Panc1 (cell line): ENCODE data around the gene MOV10. TPM values are rescaled to one million over a fixed set of nuclear protein-coding genes. Genes with fewer than 3 reads are reported as not detected.

ENCODE experiments used
- ATAC-seq: fragments of 200-7000 bp; cut with Tn5 transposase; 2 replicates; pipeline ENCODE4 v1.9.1; 2020; ENCODE audit warnings: mild to moderate bottlenecking, moderate library complexity
- BruUV-seq: library from RNA; stranded (reverse); fragments of 400-500 nt; replicated peaks from 2 replicates; lab custom pipeline; 2021; lab: Mats Ljungman, UMichigan
- CTCF ChIA-PET: fragments of 300-600 bp; sonication (Branson Sonifier 250); formaldehyde crosslinking; loops from one replicate; lab custom pipeline; 2022; ENCODE audit warnings: antibody characterized with exemption; lab: Charles Lee
- POLR2A ChIA-PET: fragments of 300-600 bp; sonication (Branson Sonifier 250); formaldehyde crosslinking; loops from one replicate; lab custom pipeline; 2022; ENCODE audit warnings: antibody characterized with exemption; lab: Charles Lee
- DNase-seq: peaks from one replicate; pipeline ENCODE4 v3.0.0-alpha.2; 2010; ENCODE audit warnings: low read depth, low spot score
- H3K27ac ChIP-seq: 2 replicates; pipeline ENCODE4 v1.5.1; 2011; ENCODE audit warnings: mild to moderate bottlenecking, low read length, inconsistent platforms
- H3K27me3 ChIP-seq: fragments of 200-500 bp; sonication (Bioruptor generic); 2 replicates; pipeline ENCODE4 v1.6.0; 2014; ENCODE audit warnings: low read length, inconsistent platforms; ENCODE audit not compliant: control insufficient read depth, insufficient read depth
- H3K36me3 ChIP-seq: fragments of 200-500 bp; sonication (Bioruptor generic); 2 replicates; pipeline ENCODE4 v1.5.1; 2014; ENCODE audit warnings: inconsistent platforms, mild to moderate bottlenecking, low read length, moderate library complexity; ENCODE audit not compliant: control insufficient read depth, insufficient read depth
- H3K4me1 ChIP-seq: 2 replicates; pipeline ENCODE4 v1.5.1; 2011; ENCODE audit warnings: inconsistent platforms, mild to moderate bottlenecking, low read length, moderate library complexity; ENCODE audit not compliant: control insufficient read depth, insufficient read depth
- H3K4me3 ChIP-seq, 2 experiments: 2 replicates each; pipeline ENCODE4 v1.5.1; 2011 to 2012; ENCODE audit warnings: low read depth in 2 of 2, low read length in 2 of 2, mild to moderate bottlenecking in 2 of 2, inconsistent platforms in 1 of 2, moderate library complexity in 1 of 2
- H3K9me3 ChIP-seq: fragments of 200-500 bp; sonication (Bioruptor generic); 2 replicates; pipeline ENCODE4 v1.5.1; 2014; ENCODE audit warnings: low read depth, mild to moderate bottlenecking, inconsistent platforms, low read length, moderate library complexity; ENCODE audit not compliant: control insufficient read depth, insufficient read depth
- POLR2AphosphoS5 ChIP-seq: IDR thresholded peaks from 2 replicates; pipeline ENCODE4 v1.6.1; 2012; ENCODE audit warnings: mild to moderate bottlenecking, low read depth, low read length, moderate library complexity
- SIN3A ChIP-seq: IDR thresholded peaks from 2 replicates; pipeline ENCODE4 v1.6.1; 2012; ENCODE audit warnings: low read depth, mild to moderate bottlenecking, low read length, moderate library complexity, borderline replicate concordance; ENCODE audit not compliant: insufficient read depth
- TCF7L2 ChIP-seq: IDR thresholded peaks from 2 replicates; pipeline ENCODE4 v1.6.1; 2011; ENCODE audit warnings: mild to moderate bottlenecking, low read depth, low read length, inconsistent platforms
- in situ Hi-C: cut with HindIII; loops from 2 replicates; pipeline ENCODE4 v1.10.0; 2016; ENCODE audit warnings: low sequenced_read_pairs, low pct_unique_long_range_greater_than_20kb
- intact Hi-C: fragments of 100-400 bp; cut with micrococcal nuclease; formaldehyde crosslinking; loops from one replicate; pipeline ENCODE4 v1.10.0; 2022; ENCODE audit not compliant: unreplicated experiment
- total RNA-seq: library from RNA; stranded (reverse); gene quantifications from one replicate; pipeline ENCODE4 v1.2.1, GENCODE V29; 2021; ENCODE audit not compliant: unreplicated experiment
- TF ChIP-seq, protein P1 (sequence below): fragments of 450-650 bp; IDR thresholded peaks from 2 replicates; pipeline ENCODE4 v1.5.1; 2017; ENCODE audit warnings: mild to moderate bottlenecking
- TF ChIP-seq, protein P2 (sequence below), 2 experiments: IDR thresholded peaks; 2 replicates each; pipeline ENCODE4 v1.6.1; 2011 to 2012; ENCODE audit warnings: low read depth in 2 of 2, control low read depth in 1 of 2, low read length in 1 of 2, mild to moderate bottlenecking in 1 of 2, moderate library complexity in 1 of 2; ENCODE audit not compliant: insufficient read depth in 1 of 2

Gene MOV10
- total RNA-seq, 1 experiment from 2014 or later, result 106 TPM

DNA sequence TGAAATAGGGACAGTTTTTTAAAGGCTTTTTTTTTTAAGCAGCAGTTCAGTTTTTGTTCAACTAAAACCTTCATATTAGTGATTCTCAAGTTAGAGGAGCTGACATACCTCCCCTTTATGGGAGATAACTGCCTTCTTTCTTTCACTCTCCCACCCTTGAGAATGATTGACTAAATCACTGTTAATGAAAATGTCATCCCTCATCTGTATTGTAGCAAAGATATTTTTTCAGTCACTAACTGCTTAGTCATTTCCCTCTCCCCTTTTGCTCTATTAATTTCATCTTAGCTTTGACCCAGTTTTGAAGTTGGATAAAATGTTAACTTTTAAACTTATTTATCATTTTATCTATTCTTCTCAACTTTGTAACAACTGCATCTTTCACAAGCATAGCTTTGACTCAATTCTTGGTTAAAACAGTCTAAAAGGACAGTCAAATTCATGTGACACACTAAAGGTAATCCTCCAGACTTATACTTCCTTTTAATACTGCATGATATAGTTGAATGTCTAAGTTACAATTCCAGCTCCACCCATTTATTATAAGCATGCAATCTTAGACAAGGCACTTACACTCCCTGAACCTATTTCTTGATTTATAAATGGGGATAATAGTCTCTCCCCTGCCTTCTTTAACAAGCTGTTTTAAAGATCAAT, 37.7 kb upstream of the MOV10 start:
- no peaks in the 10 kb centered on the region for H3K27me3 ChIP-seq
- H3K36me3 ChIP-seq, result no peaks in the 10 kb centered on the region; the same call in 1 of the 2 replicates
- peaks cover 38% of the 10 kb centered on the region for H3K4me1 ChIP-seq
- ChIA-PET POLR2A (no interaction called here), CTCF (no interaction called here)
- in situ Hi-C loops, result no loop called here
- peak overlapping the region; percentile 87 for H3K27ac ChIP-seq
- no peak overlapping the region for H3K4me3 ChIP-seq
- BruUV-seq, result no TSS peak
- DNase-seq, result no peak
- TF ChIP-seq, protein P1, sequence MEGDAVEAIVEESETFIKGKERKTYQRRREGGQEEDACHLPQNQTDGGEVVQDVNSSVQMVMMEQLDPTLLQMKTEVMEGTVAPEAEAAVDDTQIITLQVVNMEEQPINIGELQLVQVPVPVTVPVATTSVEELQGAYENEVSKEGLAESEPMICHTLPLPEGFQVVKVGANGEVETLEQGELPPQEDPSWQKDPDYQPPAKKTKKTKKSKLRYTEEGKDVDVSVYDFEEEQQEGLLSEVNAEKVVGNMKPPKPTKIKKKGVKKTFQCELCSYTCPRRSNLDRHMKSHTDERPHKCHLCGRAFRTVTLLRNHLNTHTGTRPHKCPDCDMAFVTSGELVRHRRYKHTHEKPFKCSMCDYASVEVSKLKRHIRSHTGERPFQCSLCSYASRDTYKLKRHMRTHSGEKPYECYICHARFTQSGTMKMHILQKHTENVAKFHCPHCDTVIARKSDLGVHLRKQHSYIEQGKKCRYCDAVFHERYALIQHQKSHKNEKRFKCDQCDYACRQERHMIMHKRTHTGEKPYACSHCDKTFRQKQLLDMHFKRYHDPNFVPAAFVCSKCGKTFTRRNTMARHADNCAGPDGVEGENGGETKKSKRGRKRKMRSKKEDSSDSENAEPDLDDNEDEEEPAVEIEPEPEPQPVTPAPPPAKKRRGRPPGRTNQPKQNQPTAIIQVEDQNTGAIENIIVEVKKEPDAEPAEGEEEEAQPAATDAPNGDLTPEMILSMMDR, result no peak
- TF ChIP-seq SIN3A, result no peak
- TF ChIP-seq POLR2AphosphoS5, result no peak
- no peak for TF ChIP-seq TCF7L2
- TF ChIP-seq, protein P2, sequence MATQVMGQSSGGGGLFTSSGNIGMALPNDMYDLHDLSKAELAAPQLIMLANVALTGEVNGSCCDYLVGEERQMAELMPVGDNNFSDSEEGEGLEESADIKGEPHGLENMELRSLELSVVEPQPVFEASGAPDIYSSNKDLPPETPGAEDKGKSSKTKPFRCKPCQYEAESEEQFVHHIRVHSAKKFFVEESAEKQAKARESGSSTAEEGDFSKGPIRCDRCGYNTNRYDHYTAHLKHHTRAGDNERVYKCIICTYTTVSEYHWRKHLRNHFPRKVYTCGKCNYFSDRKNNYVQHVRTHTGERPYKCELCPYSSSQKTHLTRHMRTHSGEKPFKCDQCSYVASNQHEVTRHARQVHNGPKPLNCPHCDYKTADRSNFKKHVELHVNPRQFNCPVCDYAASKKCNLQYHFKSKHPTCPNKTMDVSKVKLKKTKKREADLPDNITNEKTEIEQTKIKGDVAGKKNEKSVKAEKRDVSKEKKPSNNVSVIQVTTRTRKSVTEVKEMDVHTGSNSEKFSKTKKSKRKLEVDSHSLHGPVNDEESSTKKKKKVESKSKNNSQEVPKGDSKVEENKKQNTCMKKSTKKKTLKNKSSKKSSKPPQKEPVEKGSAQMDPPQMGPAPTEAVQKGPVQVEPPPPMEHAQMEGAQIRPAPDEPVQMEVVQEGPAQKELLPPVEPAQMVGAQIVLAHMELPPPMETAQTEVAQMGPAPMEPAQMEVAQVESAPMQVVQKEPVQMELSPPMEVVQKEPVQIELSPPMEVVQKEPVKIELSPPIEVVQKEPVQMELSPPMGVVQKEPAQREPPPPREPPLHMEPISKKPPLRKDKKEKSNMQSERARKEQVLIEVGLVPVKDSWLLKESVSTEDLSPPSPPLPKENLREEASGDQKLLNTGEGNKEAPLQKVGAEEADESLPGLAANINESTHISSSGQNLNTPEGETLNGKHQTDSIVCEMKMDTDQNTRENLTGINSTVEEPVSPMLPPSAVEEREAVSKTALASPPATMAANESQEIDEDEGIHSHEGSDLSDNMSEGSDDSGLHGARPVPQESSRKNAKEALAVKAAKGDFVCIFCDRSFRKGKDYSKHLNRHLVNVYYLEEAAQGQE (IDR thresholded peaks at IDR 0.05; ENCODE audit: insufficient read depth in 1 of 2, low read depth in 2 of 2, low read length in 1 of 2), result no peak
- intact Hi-C loops, result no loop called here
- ATAC-seq, result peak; percentile 66
- H3K9me3 ChIP-seq, result no peaks in the 10 kb centered on the region

DNA sequence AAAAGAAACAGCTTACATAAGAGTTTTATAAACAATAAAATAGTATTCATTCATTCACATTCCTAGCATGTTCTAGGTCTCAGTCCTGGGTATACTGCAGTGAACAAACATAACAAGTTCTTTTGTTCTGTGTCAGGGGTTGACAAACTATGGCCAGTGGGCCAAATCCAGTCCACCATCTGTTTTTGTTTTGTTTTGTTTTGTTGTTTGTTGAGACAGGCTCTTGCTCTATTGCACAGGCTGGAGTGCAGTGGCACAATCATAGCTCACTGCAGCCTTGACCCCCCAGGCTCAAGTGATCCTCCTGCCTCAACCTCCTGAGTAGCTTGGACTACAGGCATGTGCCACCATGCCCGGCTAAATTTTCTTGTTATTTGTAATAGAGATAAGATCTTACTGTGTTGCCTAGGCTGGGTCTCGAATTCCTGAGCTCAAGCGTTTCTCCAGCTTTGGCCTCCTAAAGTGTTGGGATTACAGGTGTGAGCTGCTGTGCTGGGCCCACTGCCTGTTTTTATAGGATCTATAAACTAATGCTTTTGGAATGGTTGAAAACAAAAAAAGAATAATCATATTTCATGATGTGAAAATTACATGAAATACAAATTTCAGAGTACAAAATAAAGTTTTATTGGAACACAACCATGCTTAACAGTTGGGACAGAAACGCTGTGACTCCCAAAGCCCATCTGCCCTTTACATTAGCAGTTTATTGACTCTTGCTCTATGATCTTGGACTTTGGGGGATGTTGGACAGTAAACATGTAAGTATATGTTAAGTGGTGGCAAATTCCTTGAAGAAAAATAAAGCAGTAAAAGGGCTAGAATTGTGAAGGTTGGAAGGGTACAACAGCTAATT, 37.0 kb upstream of the MOV10 start:
- ChIA-PET POLR2A (interaction anchor here (0.5 kb wide), 1 partner anchor 892 kb away, joined by 5 read pairs; no protein-coding TSS in a partner anchor), CTCF (no interaction called here)
- in situ Hi-C loops (no loop called here), intact Hi-C loops (no loop called here)
- ATAC-seq (peak; percentile 90), DNase-seq (no peak)
- no TSS peak for BruUV-seq
- H3K9me3 ChIP-seq, result no peaks in the 10 kb centered on the region
- no peak overlapping the region for H3K4me3 ChIP-seq
- peaks cover 45% of the 10 kb centered on the region for H3K4me1 ChIP-seq
- no peaks in the 10 kb centered on the region for H3K27me3 ChIP-seq
- TF ChIP-seq, protein P1, result no peak
- TF ChIP-seq TCF7L2 (peak; percentile 84), SIN3A (no peak), POLR2AphosphoS5 (0 out of 2 replicates have a peak, but pooled peaks have one; percentile 26)
- TF ChIP-seq, protein P2 (IDR thresholded peaks at IDR 0.05; ENCODE audit: insufficient read depth in 1 of 2, low read depth in 2 of 2, low read length in 1 of 2), result no peak
- peak overlapping the region; percentile 87 for H3K27ac ChIP-seq
- no peaks in the 10 kb centered on the region; the same call in 1 of the 2 replicates for H3K36me3 ChIP-seq
